Spleen (tissue), 7 donors: ENCODE data around the gene WIPF2.

Experiments
- POLR2A ChIP-seq, 3 donors: fragments of 450-650 bp; IDR thresholded peaks; one replicate each; pipeline ENCODE4 v1.5.1; 2017; ENCODE audit warnings: antibody characterized with exemption in 3 of 3, mild to moderate bottlenecking in 1 of 3
- POLR2AphosphoS5 ChIP-seq, 3 donors: sonication (generic); formaldehyde crosslinking; IDR thresholded peaks; one replicate each; pipeline ENCODE4 v1.5.1; 2017; ENCODE audit warnings: antibody characterized with exemption in 3 of 3
- TF ChIP-seq, protein P1 (sequence below), 11 experiments: fragments of 200-600 bp in 7 of 11; fragments of 450-650 bp in 4 of 11; sonication (generic) in 4 of 11; IDR thresholded peaks in 8 of 11; conservative IDR thresholded peaks in 3 of 11; 1 replicate in 7 of 11; 2 replicates in 4 of 11; pipeline versions ENCODE4 v1.4.0 to v1.8.0; 2016 to 2021; ENCODE audit warnings: antibody characterized with exemption in 11 of 11, inconsistent platforms in 4 of 11, mild to moderate bottlenecking in 1 of 11
- donor health status: DM: no; HTN: no; CAD: no; lungs with moderate emphysema.
- donor health status: DM: no; HTN: no; CAD: no.
- donor health status: DM: no; HTN: no; CAD: no.

DNA sequence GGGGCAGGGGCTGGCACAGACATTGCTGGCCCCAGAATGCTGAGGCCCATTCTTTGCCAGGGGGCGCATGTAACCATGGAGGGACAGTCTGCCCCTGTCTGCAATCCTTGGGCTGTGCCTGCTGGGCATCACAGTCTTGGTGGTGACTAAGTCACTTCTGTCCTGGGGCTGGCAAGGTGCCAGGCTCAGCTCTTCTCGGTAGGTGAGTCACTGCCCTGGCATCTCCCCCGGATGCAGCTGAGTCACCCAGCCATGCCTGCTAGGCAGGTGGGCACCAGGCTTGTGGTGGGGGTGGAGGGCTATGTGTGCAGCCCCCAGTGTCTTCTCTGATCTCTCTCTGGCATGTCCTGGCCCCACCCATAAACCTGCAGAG is 95.5 kb downstream of the WIPF2 start:
- TF ChIP-seq, protein P1, sequence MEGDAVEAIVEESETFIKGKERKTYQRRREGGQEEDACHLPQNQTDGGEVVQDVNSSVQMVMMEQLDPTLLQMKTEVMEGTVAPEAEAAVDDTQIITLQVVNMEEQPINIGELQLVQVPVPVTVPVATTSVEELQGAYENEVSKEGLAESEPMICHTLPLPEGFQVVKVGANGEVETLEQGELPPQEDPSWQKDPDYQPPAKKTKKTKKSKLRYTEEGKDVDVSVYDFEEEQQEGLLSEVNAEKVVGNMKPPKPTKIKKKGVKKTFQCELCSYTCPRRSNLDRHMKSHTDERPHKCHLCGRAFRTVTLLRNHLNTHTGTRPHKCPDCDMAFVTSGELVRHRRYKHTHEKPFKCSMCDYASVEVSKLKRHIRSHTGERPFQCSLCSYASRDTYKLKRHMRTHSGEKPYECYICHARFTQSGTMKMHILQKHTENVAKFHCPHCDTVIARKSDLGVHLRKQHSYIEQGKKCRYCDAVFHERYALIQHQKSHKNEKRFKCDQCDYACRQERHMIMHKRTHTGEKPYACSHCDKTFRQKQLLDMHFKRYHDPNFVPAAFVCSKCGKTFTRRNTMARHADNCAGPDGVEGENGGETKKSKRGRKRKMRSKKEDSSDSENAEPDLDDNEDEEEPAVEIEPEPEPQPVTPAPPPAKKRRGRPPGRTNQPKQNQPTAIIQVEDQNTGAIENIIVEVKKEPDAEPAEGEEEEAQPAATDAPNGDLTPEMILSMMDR (IDR thresholded peaks at IDR 0.05 in 8 of 11, conservative IDR thresholded peaks at IDR 0.05 in 3 of 11), result peak in 1 of 11 experiments; percentile 6
- TF ChIP-seq POLR2A (IDR thresholded peaks at IDR 0.05), result no peak
- peak; percentile 73 to 93 (median 93) for TF ChIP-seq POLR2AphosphoS5 (IDR thresholded peaks at IDR 0.05)
